ENCODE measurements around the gene NCKAP5. TPM values are rescaled to one million over a fixed set of nuclear protein-coding genes. Genes with fewer than 3 reads are reported as not detected.

NCKAP5 gene
- total and polyA plus RNA-seq, 2 donors (not counting 1 experiment from before 2014, with no cell fraction given), result not detected

- no peak overlapping the region for H3K27ac ChIP-seq (ENCODE audit: low read length in 2 of 2)
- Mint-ChIP-seq H3K27me3 (no peaks in the 10 kb centered on the region), H3K9me3 (ENCODE audit: insufficient read depth) (no peaks in the 10 kb centered on the region), H3K27ac (no peak overlapping the region), H3K4me3 (no peak overlapping the region), H3K4me1 (no peaks in the 10 kb centered on the region)
- TF ChIP-seq CTCF (IDR thresholded peaks at IDR 0.05), result no peak
- TF ChIP-seq EZH2 (IDR thresholded peaks at IDR 0.05; ENCODE audit: borderline replicate concordance, insufficient read depth, low read depth, low read length, poor library complexity, severe bottlenecking), result no peak
- H3K4me2 ChIP-seq (replicated peaks; ENCODE audit: low read depth, low read length, poor library complexity, severe bottlenecking), result no peak overlapping the region
- CTCF ChIA-PET, result no interaction called here
- POLR2A ChIA-PET, result no interaction called here
- no peak overlapping the region for H3K4me3 ChIP-seq (ENCODE audit: control extremely low read depth in 1 of 5, extremely low read depth in 1 of 5, insufficient read depth in 1 of 5, low read depth in 2 of 5, low read length in 4 of 5)
- no peaks in the 10 kb centered on the region for H3K4me1 ChIP-seq (ENCODE audit: control insufficient read depth in 2 of 2, insufficient read depth in 2 of 2, low read length in 2 of 2)
- H4K20me1 ChIP-seq (ENCODE audit: control insufficient read depth, insufficient read depth, low read length, poor library complexity, severe bottlenecking), result no peaks in the 10 kb centered on the region
- ATAC-seq (ENCODE audit: low read depth) (no peak), DNase-seq (no peak)
- no peak overlapping the region for H3K9ac ChIP-seq (ENCODE audit: low read length)
- H3K79me2 ChIP-seq (ENCODE audit: control insufficient read depth, insufficient read depth, low read length), result no peaks in the 10 kb centered on the region
- H3K9me3 ChIP-seq (ENCODE audit: control extremely low read depth in 1 of 3, control insufficient read depth in 2 of 3, insufficient read depth in 1 of 3, low read length in 2 of 3), result no peaks in the 10 kb centered on the region
- H3K27me3 ChIP-seq (replicated peaks in 1 of 4; ENCODE audit: control extremely low read depth in 1 of 4, control insufficient read depth in 3 of 4, insufficient read depth in 4 of 4, low read length in 3 of 4), result no peaks in the 10 kb centered on the region
- no peaks in the 10 kb centered on the region for H3K36me3 ChIP-seq (replicated peaks in 1 of 2; ENCODE audit: control extremely low read depth in 1 of 2, control insufficient read depth in 1 of 2, extremely low read depth in 1 of 2, insufficient read depth in 2 of 2, low read length in 1 of 2)
- intact Hi-C loops (cut with micrococcal nuclease), result no loop called here
- no peak overlapping the region for H2AFZ ChIP-seq (ENCODE audit: insufficient read depth, low read depth, low read length, poor library complexity, severe bottlenecking)
These were observed 128.7 kb downstream of the NCKAP5 start for GRCh38 chr2:133439565-133439920.

- DNase-seq (no peak), ATAC-seq (ENCODE audit: low read depth) (no peak)
- WGBS (ENCODE audit: insufficient coverage), result 80% methylated on average over 1 of the region's 4 CpGs
- no peak overlapping the region for H3K4me3 Mint-ChIP-seq
- no peak overlapping the region for H3K4me3 ChIP-seq (ENCODE audit: control extremely low read depth in 1 of 5, extremely low read depth in 1 of 5, insufficient read depth in 1 of 5, low read depth in 2 of 5, low read length in 4 of 5)
- ChIA-PET CTCF (no interaction called here), POLR2A (no interaction called here)
- H3K27me3 ChIP-seq (replicated peaks in 1 of 4; ENCODE audit: control extremely low read depth in 1 of 4, control insufficient read depth in 3 of 4, insufficient read depth in 4 of 4, low read length in 3 of 4), result no peaks in the 10 kb centered on the region
- no peak overlapping the region for H3K9ac ChIP-seq (ENCODE audit: low read length)
- H2AFZ ChIP-seq (ENCODE audit: insufficient read depth, low read depth, low read length, poor library complexity, severe bottlenecking), result no peak overlapping the region
- no peaks in the 10 kb centered on the region for H3K79me2 ChIP-seq (ENCODE audit: control insufficient read depth, insufficient read depth, low read length)
- H3K36me3 ChIP-seq (replicated peaks in 1 of 2; ENCODE audit: control extremely low read depth in 1 of 2, control insufficient read depth in 1 of 2, extremely low read depth in 1 of 2, insufficient read depth in 2 of 2, low read length in 1 of 2), result no peaks in the 10 kb centered on the region
- no peaks in the 10 kb centered on the region for H3K9me3 ChIP-seq (ENCODE audit: control extremely low read depth in 1 of 3, control insufficient read depth in 2 of 3, insufficient read depth in 1 of 3, low read length in 2 of 3)
- no peaks in the 10 kb centered on the region for H3K4me1 Mint-ChIP-seq
- no peak overlapping the region for H3K27ac ChIP-seq (ENCODE audit: low read length in 2 of 2)
- H3K27ac Mint-ChIP-seq, result no peak overlapping the region
- H4K20me1 ChIP-seq (ENCODE audit: control insufficient read depth, insufficient read depth, low read length, poor library complexity, severe bottlenecking), result no peaks in the 10 kb centered on the region
- H3K9me3 Mint-ChIP-seq (ENCODE audit: insufficient read depth), result no peaks in the 10 kb centered on the region
- intact Hi-C loops (cut with micrococcal nuclease), result no loop called here
- TF ChIP-seq CTCF (IDR thresholded peaks at IDR 0.05) (no peak), EZH2 (IDR thresholded peaks at IDR 0.05; ENCODE audit: borderline replicate concordance, insufficient read depth, low read depth, low read length, poor library complexity, severe bottlenecking) (no peak)
- H3K4me2 ChIP-seq (replicated peaks; ENCODE audit: low read depth, low read length, poor library complexity, severe bottlenecking), result no peak overlapping the region
- H3K27me3 Mint-ChIP-seq, result no peaks in the 10 kb centered on the region
- no peaks in the 10 kb centered on the region for H3K4me1 ChIP-seq (ENCODE audit: control insufficient read depth in 2 of 2, insufficient read depth in 2 of 2, low read length in 2 of 2)
These were observed 129.3 kb downstream of the NCKAP5 start for GRCh38 chr2:133438848-133439564.
